Endodermal cell (in vitro differentiated cells): ENCODE data around the gene ZNF786. TPM values are rescaled to one million over a fixed set of nuclear protein-coding genes. Genes with fewer than 3 reads are reported as not detected.

ENCODE experiments used
- DNase-seq: peaks from one replicate; pipeline ENCODE4 v3.0.0-alpha.2; 2017
- H3K27ac ChIP-seq: 2 replicates; pipeline ENCODE4 v1.5.1; 2013; ENCODE audit warnings: mild to moderate bottlenecking, low read depth, low read length, moderate library complexity
- H3K27me3 ChIP-seq: 2 replicates; pipeline ENCODE4 v1.6.1; 2013; ENCODE audit warnings: mild to moderate bottlenecking, low read length, moderate library complexity; ENCODE audit not compliant: insufficient read depth, control insufficient read depth, poor library complexity, severe bottlenecking
- H3K36me3 ChIP-seq: 2 replicates; pipeline ENCODE4 v1.7.0; 2013; ENCODE audit warnings: mild to moderate bottlenecking, low read length, moderate library complexity; ENCODE audit not compliant: control insufficient read depth, insufficient read depth
- H3K4me1 ChIP-seq: one replicate; pipeline ENCODE4 v1.7.0; 2013; ENCODE audit warnings: low read length; ENCODE audit not compliant: control insufficient read depth, insufficient read depth
- H3K4me3 ChIP-seq: 2 replicates; pipeline ENCODE4 v1.5.1; 2013; ENCODE audit warnings: mild to moderate bottlenecking, low read length, moderate library complexity
- H3K9ac ChIP-seq: 2 replicates; pipeline ENCODE4 v1.6.1; 2013; ENCODE audit warnings: mild to moderate bottlenecking, low read length, moderate library complexity; ENCODE audit not compliant: poor library complexity, severe bottlenecking; ENCODE audit errors: extremely low read depth
- H3K9me3 ChIP-seq: 2 replicates; pipeline ENCODE4 v1.6.1; 2013; ENCODE audit warnings: mild to moderate bottlenecking, low read length, moderate library complexity; ENCODE audit not compliant: control insufficient read depth
- H3K27ac Mint-ChIP-seq: 2 replicates; pipeline ENCODE4 v1.8.0; 2020; ENCODE audit warnings: mixed read lengths
- H3K27me3 Mint-ChIP-seq: 2 replicates; pipeline ENCODE4 v1.8.0; 2021; ENCODE audit warnings: mild to moderate bottlenecking, mixed read lengths; ENCODE audit not compliant: insufficient read depth
- H3K36me3 Mint-ChIP-seq: 2 replicates; pipeline ENCODE4 v1.8.0; 2020; ENCODE audit warnings: low read depth, mixed read lengths
- H3K4me1 Mint-ChIP-seq: 2 replicates; pipeline ENCODE4 v1.8.0; 2020; ENCODE audit warnings: mixed read lengths
- H3K4me3 Mint-ChIP-seq: 2 replicates; pipeline ENCODE4 v1.8.0; 2020; ENCODE audit warnings: mild to moderate bottlenecking, moderate library complexity, mixed read lengths
- H3K9me3 Mint-ChIP-seq: 2 replicates; pipeline ENCODE4 v1.8.0; 2020; ENCODE audit warnings: mild to moderate bottlenecking, mixed read lengths
- CTCF ChIP-seq: fragments of 200-600 bp; sonication (generic); conservative IDR thresholded peaks from 2 replicates; pipeline ENCODE4 v1.5.0; 2021; ENCODE audit warnings: antibody characterized with exemption, mild to moderate bottlenecking
- WGBS, 2 experiments: methylation state at CpG; one replicate each; pipeline versions ENCODE4 v1.1.5 to v1.1.7; 2013; ENCODE audit warnings: missing lambda C conversion rate in 2 of 2, mixed read lengths in 1 of 2; ENCODE audit not compliant: insufficient coverage in 1 of 2, insufficient read length in 1 of 2; 5-methylcytosine and 5-hydroxymethylcytosine counted together
- total RNA-seq, 2 donors: library from RNA; stranded (reverse); fragmentation: NEBNext Ultra II Directional in 1 of 2; extraction: Animal tissue kit (Norgen Biotek cat#: 25700) in 1 of 2; gene quantifications; 2 replicates in 1 of 2; 3 replicates in 1 of 2; pipeline ENCODE4 v1.2.1, GENCODE V29; 2021

ZNF786 gene
- total RNA-seq, 2 donors from 2014 or later, result 12.0 to 13.3 TPM

- 93 to 96% methylated on average over 9 to 11 of the region's 11 CpGs for WGBS, 2 experiments
- no peak for DNase-seq
- peaks cover 63% of the 10 kb centered on the region for H3K36me3 Mint-ChIP-seq
These were observed 70.0 kb downstream of the ZNF786 start for GRCh38 chr7:149020483-149020882.

More at GRCh38 chr7:149020483-149020882, 70.0 kb downstream of the ZNF786 start:
- H3K27ac ChIP-seq, result peak overlapping the region; percentile 13
- H3K36me3 ChIP-seq, result peaks cover 76% of the 10 kb centered on the region
- no peak overlapping the region for H3K4me3 Mint-ChIP-seq
- H3K9me3 ChIP-seq, result no peaks in the 10 kb centered on the region
- no peaks in the 10 kb centered on the region for H3K27me3 ChIP-seq
- H3K4me3 ChIP-seq, result no peak overlapping the region
- no peaks in the 10 kb centered on the region for H3K4me1 ChIP-seq
- no peaks in the 10 kb centered on the region for H3K9me3 Mint-ChIP-seq
- TF ChIP-seq CTCF, result no peak
- H3K4me1 Mint-ChIP-seq, result peaks cover 10% of the 10 kb centered on the region
- H3K27ac Mint-ChIP-seq, result no peak overlapping the region
- H3K9ac ChIP-seq, result no peak overlapping the region
- H3K27me3 Mint-ChIP-seq, result no peaks in the 10 kb centered on the region

Other genes starting within 250 kb of the ZNF786 start
- gene EZH2, start 206.4 kb downstream of the ZNF786 start, total RNA-seq, result 10 to 100 TPM; 40.2 to 46.0 TPM
- gene PDIA4, start 62.2 kb downstream of the ZNF786 start, total RNA-seq, result 100 to 1,000 TPM; 369 to 402 TPM
- 1 to 10 TPM; 2.1 to 2.7 TPM for gene ZNF425, start 35.6 kb upstream of the ZNF786 start, total RNA-seq
- 10 to 100 TPM; 13.4 to 21.2 TPM for gene ZNF398, start 56.7 kb upstream of the ZNF786 start, total RNA-seq
- 10 to 100 TPM; 28.8 to 29.8 TPM for gene ZNF282, start 104.8 kb upstream of the ZNF786 start, total RNA-seq
- 10 to 100 TPM; 15.8 to 17.6 TPM for gene ZNF212, start 148.9 kb upstream of the ZNF786 start, total RNA-seq
- gene ZNF783, start 171.5 kb upstream of the ZNF786 start, total RNA-seq, result 10 to 100 TPM; 12.1 to 13.2 TPM